Measurements from ENCODE around the gene CUL2.

DNA sequence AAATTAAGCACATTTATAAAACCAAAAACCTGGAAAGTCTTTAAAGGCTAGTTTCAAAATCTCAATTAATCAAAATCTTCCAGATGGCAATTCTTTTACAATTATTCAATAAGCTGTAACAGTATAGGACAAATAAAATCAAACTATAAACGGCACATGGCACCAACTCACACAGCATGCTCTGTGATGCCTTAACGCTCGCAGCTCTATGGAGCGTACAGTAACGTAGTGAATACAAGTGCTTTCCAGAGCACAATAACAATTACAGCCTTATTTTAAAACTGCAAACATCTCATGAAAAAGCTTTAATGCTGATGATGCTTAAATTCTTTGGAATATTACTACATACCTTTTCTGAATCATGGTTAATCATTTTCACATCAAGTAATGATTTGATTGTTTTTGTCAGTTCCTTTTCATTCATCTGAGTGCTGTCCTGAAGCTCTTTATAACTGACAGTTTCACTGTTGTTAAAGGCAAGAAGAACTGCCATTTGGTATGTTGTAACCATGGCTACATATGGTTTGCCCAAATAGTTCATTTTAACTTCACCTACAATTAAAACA, 74.2 kb downstream of the CUL2 start:
- TF ChIP-seq, protein P1, sequence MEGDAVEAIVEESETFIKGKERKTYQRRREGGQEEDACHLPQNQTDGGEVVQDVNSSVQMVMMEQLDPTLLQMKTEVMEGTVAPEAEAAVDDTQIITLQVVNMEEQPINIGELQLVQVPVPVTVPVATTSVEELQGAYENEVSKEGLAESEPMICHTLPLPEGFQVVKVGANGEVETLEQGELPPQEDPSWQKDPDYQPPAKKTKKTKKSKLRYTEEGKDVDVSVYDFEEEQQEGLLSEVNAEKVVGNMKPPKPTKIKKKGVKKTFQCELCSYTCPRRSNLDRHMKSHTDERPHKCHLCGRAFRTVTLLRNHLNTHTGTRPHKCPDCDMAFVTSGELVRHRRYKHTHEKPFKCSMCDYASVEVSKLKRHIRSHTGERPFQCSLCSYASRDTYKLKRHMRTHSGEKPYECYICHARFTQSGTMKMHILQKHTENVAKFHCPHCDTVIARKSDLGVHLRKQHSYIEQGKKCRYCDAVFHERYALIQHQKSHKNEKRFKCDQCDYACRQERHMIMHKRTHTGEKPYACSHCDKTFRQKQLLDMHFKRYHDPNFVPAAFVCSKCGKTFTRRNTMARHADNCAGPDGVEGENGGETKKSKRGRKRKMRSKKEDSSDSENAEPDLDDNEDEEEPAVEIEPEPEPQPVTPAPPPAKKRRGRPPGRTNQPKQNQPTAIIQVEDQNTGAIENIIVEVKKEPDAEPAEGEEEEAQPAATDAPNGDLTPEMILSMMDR (IDR thresholded peaks at IDR 0.05): no peak
- no peak for TF ChIP-seq POLR2A (IDR thresholded peaks at IDR 0.05)
